HPDE6-E6E7 (cell line): Measurements from ENCODE around the gene PELI1.

Source experiments
- DNase-seq: peaks from one replicate; pipeline ENCODE4 v3.0.0; 2011; ENCODE audit warnings: missing footprints; ENCODE audit errors: extremely low spot score

PELI1 gene

GRCh38 chr2:64157792-64158191, 13.6 kb upstream of the PELI1 start:
- DNase-seq, result no peak

- DNase-seq, result no peak
These were observed 9.6 kb upstream of the PELI1 start for GRCh38 chr2:64153811-64154210.

- DNase-seq, result no peak
These were observed 7.3 kb upstream of the PELI1 start for GRCh38 chr2:64151476-64151875.

DNA sequence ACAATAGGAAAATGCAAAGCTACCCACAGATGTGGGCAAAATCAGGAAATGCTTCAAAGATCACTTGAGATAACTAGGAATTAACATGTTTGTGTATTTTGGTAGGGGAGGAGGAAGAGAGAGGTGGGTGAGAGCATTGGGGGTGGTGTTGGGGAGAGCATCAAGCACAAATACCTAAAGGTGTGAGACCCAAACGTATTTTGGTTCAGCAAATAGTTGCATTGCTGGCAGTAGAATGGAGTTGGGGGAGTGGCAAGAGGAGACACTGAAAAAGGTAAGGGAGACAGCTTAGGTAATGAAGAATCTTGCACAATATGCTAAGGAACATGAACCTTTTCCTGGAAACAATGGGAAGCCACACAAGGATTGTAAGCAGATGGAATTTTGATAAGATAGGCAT, 1.5 kb upstream of the PELI1 start:
- no peak for DNase-seq

- DNase-seq, result no peak
These were observed 899 bp upstream of the PELI1 start for GRCh38 chr2:64145119-64145518.

GRCh38 chr2:64143169-64144056, 807 bp downstream of the PELI1 start:
- DNase-seq, result no peak

DNA sequence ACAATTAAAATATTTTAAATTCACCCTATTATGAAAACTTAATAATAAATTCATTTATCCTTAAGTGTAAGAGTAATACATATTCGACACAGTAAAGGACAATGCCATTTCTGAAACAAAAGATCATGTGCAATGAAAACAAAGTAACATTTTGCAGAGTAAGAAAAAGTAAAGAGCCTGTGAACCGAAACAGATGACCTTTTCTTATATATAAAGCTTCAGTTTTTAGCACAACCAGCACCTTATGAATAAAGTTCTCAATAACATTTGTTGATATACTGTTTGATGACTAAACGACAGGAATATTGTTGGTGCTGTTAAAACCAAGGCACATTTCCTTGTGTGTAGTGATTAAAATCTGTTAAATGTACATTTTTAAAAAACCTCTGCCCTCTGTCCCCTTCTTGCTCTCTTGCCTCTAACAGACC, 1.5 kb downstream of the PELI1 start:
- no peak for DNase-seq

- no peak for DNase-seq
These were observed 2.4 kb downstream of the PELI1 start for GRCh38 chr2:64141674-64142405.

GRCh38 chr2:64140665-64141200, 3.5 kb downstream of the PELI1 start:
- no peak for DNase-seq

DNA sequence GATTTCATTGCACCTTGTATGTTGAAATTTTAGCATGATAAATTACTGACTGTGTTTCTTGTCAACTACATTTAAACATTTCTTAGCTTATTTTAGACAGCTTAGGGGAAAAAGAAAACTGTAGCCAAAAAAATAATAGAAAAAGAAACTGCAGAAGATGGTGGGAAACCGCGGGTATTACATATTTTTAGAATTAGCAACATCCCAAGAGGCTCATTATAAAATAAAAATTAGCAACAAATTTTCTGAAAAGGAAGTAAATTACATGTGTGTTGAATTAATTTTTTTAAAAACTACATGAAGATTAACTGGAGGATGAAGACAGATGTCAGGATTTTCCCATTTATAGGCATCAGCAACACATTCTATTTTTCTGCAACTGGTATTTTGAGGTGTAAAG, 4.3 kb downstream of the PELI1 start:
- no peak for DNase-seq

DNA sequence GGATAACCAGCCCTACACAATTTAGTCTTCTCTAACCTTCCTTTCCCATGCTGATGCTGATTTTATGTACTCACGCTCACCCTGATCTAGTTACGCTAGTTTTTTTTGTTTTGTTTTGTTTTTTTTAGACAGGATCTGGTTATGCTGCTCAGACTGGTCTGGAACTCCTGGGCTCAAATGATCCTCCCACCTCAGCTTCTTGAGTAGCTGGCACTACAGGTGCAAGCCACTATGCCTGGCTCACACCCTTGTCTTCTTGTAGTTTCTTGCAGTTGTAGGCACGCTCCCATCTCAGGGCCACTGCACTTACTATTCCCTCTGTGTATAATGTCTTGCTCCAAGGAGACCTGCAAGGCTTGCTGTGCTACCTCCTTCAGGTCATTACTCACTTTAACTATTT, 6.2 kb downstream of the PELI1 start:
- DNase-seq, result no peak

- DNase-seq, result no peak
These were observed 6.7 kb downstream of the PELI1 start for GRCh38 chr2:64137567-64137966.

- no peak for DNase-seq
These were observed 8.8 kb downstream of the PELI1 start for GRCh38 chr2:64135421-64135820.

DNA sequence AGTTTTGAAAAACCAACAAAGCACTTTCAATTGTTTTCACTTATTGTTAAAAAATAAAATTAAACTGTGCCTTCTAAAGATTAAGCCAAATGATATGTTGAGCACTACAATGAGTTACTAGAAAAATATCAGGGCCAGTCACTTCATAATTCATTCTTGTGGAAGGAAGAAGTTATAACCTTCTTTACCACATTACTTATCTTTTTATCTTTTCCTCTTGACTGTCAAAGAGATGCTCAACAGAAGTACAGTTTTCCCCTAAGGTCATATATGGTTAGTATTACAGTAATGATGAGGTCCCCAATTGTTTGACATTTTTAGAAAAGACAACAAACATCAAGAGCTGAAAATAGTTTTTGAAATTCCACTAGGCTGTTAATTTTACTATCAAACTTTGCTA, 9.4 kb downstream of the PELI1 start:
- DNase-seq, result no peak

GRCh38 chr2:64133828-64134227, 10.4 kb downstream of the PELI1 start:
- peak; percentile 16 for DNase-seq

- no peak for DNase-seq
These were observed 10.9 kb downstream of the PELI1 start for GRCh38 chr2:64133354-64133753.

DNA sequence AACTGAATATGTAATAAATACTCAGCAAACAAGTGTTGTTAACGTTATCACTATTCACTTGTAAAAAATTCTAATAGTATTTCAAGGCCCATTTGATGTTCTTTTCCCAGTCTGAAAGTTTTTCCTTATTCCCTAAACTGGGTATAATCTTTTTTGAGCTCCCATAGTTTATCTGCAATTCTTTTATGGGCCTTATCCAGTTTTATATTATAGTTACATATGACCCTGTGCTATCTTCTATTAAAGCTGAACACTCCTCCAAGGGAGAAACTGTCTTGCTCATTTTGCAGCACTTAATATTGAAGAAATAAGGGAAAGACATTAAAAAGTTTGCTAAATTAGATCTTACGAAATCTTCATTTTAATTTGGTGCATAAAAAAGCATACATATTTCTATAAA, 13.9 kb downstream of the PELI1 start:
- DNase-seq, result no peak

DNA sequence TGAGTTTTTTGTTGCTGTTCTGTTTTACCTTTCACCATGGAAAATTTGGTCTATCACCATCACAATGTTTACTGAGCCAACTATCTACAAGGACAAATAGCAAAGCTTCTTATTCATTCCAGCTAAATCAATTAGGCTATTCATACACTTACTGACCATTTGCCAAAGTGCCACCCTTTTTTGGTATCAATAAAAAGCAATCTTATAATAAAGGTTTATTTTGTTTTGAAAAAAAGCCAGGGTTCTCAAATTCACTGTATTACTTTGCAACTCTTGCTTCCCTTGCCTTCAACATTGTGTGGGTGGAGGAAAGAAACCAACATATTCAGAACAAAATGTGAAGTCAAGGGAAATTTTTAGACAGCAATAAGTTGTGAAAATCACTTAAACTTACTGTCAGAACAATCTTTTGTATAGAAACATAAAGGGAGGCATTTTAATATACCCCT, 15.3 kb downstream of the PELI1 start:
- no peak for DNase-seq

DNA sequence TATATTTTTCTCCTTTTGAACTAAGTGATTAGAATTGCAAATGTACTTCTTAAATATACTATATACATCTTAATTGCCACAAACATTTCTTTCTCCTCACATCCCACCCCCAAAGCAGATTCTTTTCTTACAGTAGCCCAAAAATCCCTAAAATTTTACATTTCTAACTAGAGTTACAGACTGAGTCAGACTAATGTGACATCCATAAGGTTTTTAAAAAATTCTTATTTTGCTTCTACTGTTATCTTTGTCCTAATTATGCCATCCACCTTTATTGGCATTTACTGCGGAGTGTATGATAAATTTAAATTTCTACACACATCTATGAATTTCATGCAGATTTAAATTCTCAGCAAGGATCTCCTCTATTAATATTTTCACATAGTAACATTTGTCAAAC, 15.8 kb downstream of the PELI1 start:
- DNase-seq, result no peak

DNA sequence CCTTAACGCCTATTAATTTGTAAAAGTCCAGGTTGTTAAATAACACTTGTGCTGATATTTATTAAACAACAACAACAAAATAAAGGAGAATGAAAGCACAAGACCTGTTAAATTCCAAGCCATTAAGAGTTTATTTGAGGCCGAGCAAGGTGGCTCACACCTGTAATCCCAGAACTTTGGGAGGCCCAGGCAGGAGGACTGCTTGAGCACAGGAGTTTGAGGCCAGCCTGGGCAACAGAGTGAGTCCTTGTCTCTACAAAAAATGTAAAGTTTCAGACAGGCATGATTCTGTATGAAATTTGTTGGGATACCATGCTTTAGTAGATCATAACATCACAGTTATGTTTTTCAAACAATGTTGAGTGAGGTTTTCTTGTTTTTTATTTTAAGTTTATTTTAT, 17.1 kb downstream of the PELI1 start:
- DNase-seq, result no peak

DNA sequence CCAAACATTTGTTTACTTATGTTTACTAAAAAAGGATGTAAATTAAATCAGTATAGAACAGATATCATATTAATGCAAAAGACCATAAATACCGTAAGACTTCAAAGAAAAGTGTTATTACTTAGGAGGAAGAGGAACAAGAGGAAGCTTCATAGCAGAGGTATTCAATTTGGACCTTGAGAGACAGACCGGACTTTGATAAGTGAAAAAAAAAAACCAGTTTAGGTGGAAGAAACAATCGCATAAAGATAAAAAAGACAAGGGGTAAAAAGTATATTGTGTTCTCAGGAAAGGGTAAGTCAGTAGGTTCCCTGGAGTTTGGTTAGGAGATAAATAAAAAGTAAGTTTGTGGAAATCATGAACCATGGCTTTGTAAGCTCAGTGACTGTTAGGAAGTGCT, 17.6 kb downstream of the PELI1 start:
- DNase-seq, result no peak

DNA sequence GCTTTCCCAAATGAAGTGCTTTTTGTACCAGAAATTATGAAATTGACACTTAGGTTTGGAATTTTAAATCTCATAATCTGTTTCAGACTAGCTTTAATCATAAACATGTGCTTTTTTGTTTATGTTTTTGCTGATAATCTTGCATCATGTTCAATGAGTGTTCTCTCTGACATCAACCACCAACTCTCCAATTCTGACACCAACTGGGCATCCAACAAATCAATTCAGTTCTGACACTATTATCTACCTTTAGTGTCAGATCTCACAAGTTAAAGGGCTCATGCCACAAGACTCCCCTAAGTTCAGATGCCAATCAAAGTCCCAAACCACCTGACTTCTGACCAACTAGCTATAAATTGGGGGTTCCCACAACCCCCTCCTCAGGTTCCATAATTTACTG, 19.6 kb downstream of the PELI1 start:
- no peak for DNase-seq

- DNase-seq, result no peak
These were observed 20.1 kb downstream of the PELI1 start for GRCh38 chr2:64124168-64124567.
